Occipital lobe (tissue), 2 donors: Measurements from ENCODE around the gene IQCE. TPM values are rescaled to one million over a fixed set of nuclear protein-coding genes. Genes with fewer than 3 reads are reported as not detected.
"Not testable (repeated sequence)": the region's sequence is repeated elsewhere in the genome, so short reads cannot be mapped to it uniquely, and the experiment has no call there.

Source experiments
- DNase-seq: peaks from one replicate; lab custom pipeline; 2025; lab: John Stamatoyannopoulos, UW
- total RNA-seq: library from RNA; depleted of rRNA; stranded (reverse); fragments of >200 nt; gene quantifications from one replicate; pipeline ENCODE4 v1.2.3, GENCODE V29; 2014

Gene IQCE
- total RNA-seq, 1 donor from 2014 or later, result 22.3 TPM

GRCh38 chr7:2575733-2576340 is 17.1 kb downstream of the IQCE start:
- DNase-seq, result no peak

GRCh38 chr7:2576742-2577491 is 18.1 kb downstream of the IQCE start:
- no peak for DNase-seq

- no peak for DNase-seq
These were observed 19.3 kb downstream of the IQCE start for GRCh38 chr7:2577914-2578680.

GRCh38 chr7:2580636-2581035 is 21.9 kb downstream of the IQCE start:
- no peak for DNase-seq

GRCh38 chr7:2582006-2582735 is 23.4 kb downstream of the IQCE start:
- DNase-seq, result no peak

- no peak for DNase-seq
These were observed 25.2 kb downstream of the IQCE start for GRCh38 chr7:2583798-2584580.

GRCh38 chr7:2585446-2585845 is 26.7 kb downstream of the IQCE start:
- DNase-seq, result no peak

GRCh38 chr7:2586326-2587020 is 27.7 kb downstream of the IQCE start:
- DNase-seq, result no peak

GRCh38 chr7:2587134-2587533 is 28.4 kb downstream of the IQCE start:
- DNase-seq, result no peak

GRCh38 chr7:2587778-2588177 is 29.0 kb downstream of the IQCE start:
- DNase-seq, result no peak

- DNase-seq, result no peak
These were observed 30.6 kb downstream of the IQCE start for GRCh38 chr7:2589341-2589740.

GRCh38 chr7:2589941-2590340 is 31.2 kb downstream of the IQCE start:
- not testable (repeated sequence) for DNase-seq

GRCh38 chr7:2592375-2592865 is 33.6 kb downstream of the IQCE start:
- no peak for DNase-seq

GRCh38 chr7:2593036-2593727 is 34.4 kb downstream of the IQCE start:
- no peak for DNase-seq

- no peak for DNase-seq
These were observed 35.8 kb downstream of the IQCE start for GRCh38 chr7:2594599-2594998.

- DNase-seq, result no peak
These were observed 36.6 kb downstream of the IQCE start for GRCh38 chr7:2595258-2595860.

- no peak for DNase-seq
These were observed 37.9 kb downstream of the IQCE start for GRCh38 chr7:2596464-2597272.

GRCh38 chr7:2597273-2597640 is 38.5 kb downstream of the IQCE start:
- DNase-seq, result no peak
